ENCODE data around the gene CPSF3. TPM values are rescaled to one million over a fixed set of nuclear protein-coding genes. Genes with fewer than 3 reads are reported as not detected.

Gene CPSF3
- total RNA-seq, result 66.3 and 91.2 TPM in 2 replicates

GRCh38 chr2:9423100-9423921 lies at the start of gene CPSF3, which contains the start of gene ITGB1BP1:
Gene CPSF3, plus strand, starts transcription at chr2:9423654. Its CDS starts 120 bp downstream, at chr2:9423774.
Gene ITGB1BP1, minus strand, starts transcription at chr2:9423528. Its CDS starts 4,831 bp downstream, at chr2:9418697.
- no peak for TF ChIP-seq CTCF (conservative IDR thresholded peaks at IDR 0.05; ENCODE audit: low read depth, low read length)
- peak; percentile 65 for DNase-seq (ENCODE audit: low read depth)
- H3K4me3 ChIP-seq (ENCODE audit: low read depth, low read length), result peak within 1 kb of the TSS; percentile 90

- DNase-seq (ENCODE audit: low read depth), result no peak
- no peak for TF ChIP-seq CTCF (conservative IDR thresholded peaks at IDR 0.05; ENCODE audit: low read depth, low read length)
- no peak overlapping the region for H3K4me3 ChIP-seq (ENCODE audit: low read depth, low read length)
Measured at GRCh38 chr2:9374071-9374730, 49.3 kb upstream of the CPSF3 start.

GRCh38 chr2:9375857-9376428 lies 47.5 kb upstream of the CPSF3 start:
- no peak overlapping the region for H3K4me3 ChIP-seq (ENCODE audit: low read depth, low read length)
- DNase-seq (ENCODE audit: low read depth), result no peak
- no peak for TF ChIP-seq CTCF (conservative IDR thresholded peaks at IDR 0.05; ENCODE audit: low read depth, low read length)

GRCh38 chr2:9377461-9378097 lies 45.9 kb upstream of the CPSF3 start:
- DNase-seq (ENCODE audit: low read depth), result no peak
- H3K4me3 ChIP-seq (ENCODE audit: low read depth, low read length), result no peak overlapping the region
- TF ChIP-seq CTCF (conservative IDR thresholded peaks at IDR 0.05; ENCODE audit: low read depth, low read length), result no peak

GRCh38 chr2:9378433-9379390 lies 44.7 kb upstream of the CPSF3 start:
- no peak for TF ChIP-seq CTCF (conservative IDR thresholded peaks at IDR 0.05; ENCODE audit: low read depth, low read length)
- peak overlapping the region; percentile 34 for H3K4me3 ChIP-seq (ENCODE audit: low read depth, low read length)
- no peak for DNase-seq (ENCODE audit: low read depth)

GRCh38 chr2:9379391-9379755 lies 44.1 kb upstream of the CPSF3 start:
- no peak for DNase-seq (ENCODE audit: low read depth)
- TF ChIP-seq CTCF (conservative IDR thresholded peaks at IDR 0.05; ENCODE audit: low read depth, low read length), result no peak
- peak overlapping the region; percentile 34 for H3K4me3 ChIP-seq (ENCODE audit: low read depth, low read length)

Data from epithelial cell of proximal tubule (primary cell).